Fibroblast of villous mesenchyme (primary cell): Measurements from ENCODE around the gene MTX2. TPM values are rescaled to one million over a fixed set of nuclear protein-coding genes. Genes with fewer than 3 reads are reported as not detected.

Experiments
- DNase-seq: peaks from one replicate; pipeline ENCODE4 v3.0.0-alpha.2; 2010; ENCODE audit warnings: low read depth
- H3K4me3 ChIP-seq: 2 replicates; pipeline ENCODE4 v1.5.1; 2011; ENCODE audit warnings: low read depth, mild to moderate bottlenecking, low read length
- CTCF ChIP-seq: IDR thresholded peaks from 2 replicates; pipeline ENCODE4 v1.5.1; 2012; ENCODE audit warnings: low read depth, mild to moderate bottlenecking, low read length; ENCODE audit not compliant: insufficient read depth
- total RNA-seq: library from RNA; depleted of rRNA; stranded (reverse); fragments of >200 nt; gene quantifications from 2 replicates; pipeline ENCODE4 v1.2.3, GENCODE V29; 2012

Gene MTX2
- total RNA-seq, 1 donor: 16.8 TPM

- no peak for TF ChIP-seq CTCF
- no peak overlapping the region for H3K4me3 ChIP-seq
- DNase-seq: no peak
These were observed 111.1 kb downstream of the MTX2 start for GRCh38 chr2:176380341-176380740.

GRCh38 chr2:176383100-176383499 is 113.9 kb downstream of the MTX2 start:
- no peak overlapping the region for H3K4me3 ChIP-seq
- no peak for DNase-seq
- TF ChIP-seq CTCF: no peak

GRCh38 chr2:176383836-176384442 is 114.7 kb downstream of the MTX2 start:
- TF ChIP-seq CTCF: no peak
- DNase-seq: no peak
- H3K4me3 ChIP-seq: no peak overlapping the region

GRCh38 chr2:176385219-176385759 is 116.0 kb downstream of the MTX2 start:
- DNase-seq: peak; percentile 45
- H3K4me3 ChIP-seq: no peak overlapping the region
- TF ChIP-seq CTCF: no peak

- DNase-seq: no peak
- no peak overlapping the region for H3K4me3 ChIP-seq
- TF ChIP-seq CTCF: no peak
These were observed 116.6 kb downstream of the MTX2 start for GRCh38 chr2:176385838-176386237.

Other genes starting within 250 kb of the MTX2 start
- gene EVX2, start 185.5 kb upstream of the MTX2 start, total RNA-seq: under 0.01 TPM in 1 of 2 replicates, not detected in the other
- 0.43 TPM in 1 of 2 replicates, not detected in the other for gene HOXD13, start 176.7 kb upstream of the MTX2 start, total RNA-seq
- not detected in 2 replicates for gene HOXD12, start 169.6 kb upstream of the MTX2 start, total RNA-seq
- gene HOXD11, start 162.2 kb upstream of the MTX2 start, total RNA-seq: 26.4 and 42.3 TPM in 2 replicates
- gene HOXD10, start 152.7 kb upstream of the MTX2 start, total RNA-seq: 39.9 and 58.7 TPM in 2 replicates
- gene HOXD9, start 146.7 kb upstream of the MTX2 start, total RNA-seq: 10.6 and 11.2 TPM in 2 replicates
- gene HOXD8, start 139.7 kb upstream of the MTX2 start, total RNA-seq: 11.9 and 15.5 TPM in 2 replicates
- 5.5 and 7.8 TPM in 2 replicates for gene HOXD4, start 117.9 kb upstream of the MTX2 start, total RNA-seq
- 14.5 and 21.6 TPM in 2 replicates for gene HOXD3, start 112.1 kb upstream of the MTX2 start, total RNA-seq
- under 0.01 and 0.32 TPM in 2 replicates for gene HOXD1, start 80.8 kb upstream of the MTX2 start, total RNA-seq